Immature natural killer cell (primary cell): ENCODE results near the gene STC2. TPM values are rescaled to one million over a fixed set of nuclear protein-coding genes. Genes with fewer than 3 reads are reported as not detected.
"Not testable (repeated sequence)": the region's sequence is repeated elsewhere in the genome, so short reads cannot be mapped to it uniquely, and the experiment has no call there.

Source experiments
- DNase-seq, 3 donors: peaks; one replicate each; pipeline ENCODE4 v3.0.0; 2022; ENCODE audit warnings: mixed read lengths in 1 of 3
- H3K27ac Mint-ChIP-seq, 6 donors: one replicate each; pipeline ENCODE4 v1.8.0; 2020; ENCODE audit warnings: mixed read lengths in 6 of 6, mild to moderate bottlenecking in 5 of 6, inconsistent platforms in 4 of 6, moderate library complexity in 3 of 6
- H3K27me3 Mint-ChIP-seq, 3 donors: one replicate each; pipeline ENCODE4 v1.8.0; 2020 to 2021; ENCODE audit warnings: low read depth in 3 of 3, mild to moderate bottlenecking in 3 of 3, mixed read lengths in 3 of 3, moderate library complexity in 3 of 3, inconsistent platforms in 1 of 3
- H3K36me3 Mint-ChIP-seq, 3 donors: one replicate each; pipeline ENCODE4 v1.8.0; 2020; ENCODE audit warnings: mixed read lengths in 3 of 3, inconsistent platforms in 2 of 3, mild to moderate bottlenecking in 2 of 3
- H3K4me1 Mint-ChIP-seq, 2 donors: one replicate each; pipeline ENCODE4 v1.8.0; 2020; ENCODE audit warnings: inconsistent platforms in 2 of 2, mild to moderate bottlenecking in 2 of 2, mixed read lengths in 2 of 2, moderate library complexity in 1 of 2
- H3K4me3 Mint-ChIP-seq, 5 donors: one replicate each; pipeline ENCODE4 v1.8.0; 2020; ENCODE audit warnings: mild to moderate bottlenecking in 5 of 5, mixed read lengths in 5 of 5, inconsistent platforms in 3 of 5, moderate library complexity in 3 of 5
- H3K9me3 Mint-ChIP-seq, 6 donors: one replicate each; pipeline ENCODE4 v1.8.0; 2020; ENCODE audit warnings: mild to moderate bottlenecking in 6 of 6, mixed read lengths in 6 of 6, inconsistent platforms in 4 of 6, moderate library complexity in 3 of 6
- polyA plus RNA-seq, 3 donors: library from polyadenylated mRNA; unstranded; fragments of 300-500 nt; fragmentation: Illumina TruSeq; gene quantifications; one replicate each; pipeline ENCODE4 v1.2.3, GENCODE V29; 2021

STC2 gene, protein sequence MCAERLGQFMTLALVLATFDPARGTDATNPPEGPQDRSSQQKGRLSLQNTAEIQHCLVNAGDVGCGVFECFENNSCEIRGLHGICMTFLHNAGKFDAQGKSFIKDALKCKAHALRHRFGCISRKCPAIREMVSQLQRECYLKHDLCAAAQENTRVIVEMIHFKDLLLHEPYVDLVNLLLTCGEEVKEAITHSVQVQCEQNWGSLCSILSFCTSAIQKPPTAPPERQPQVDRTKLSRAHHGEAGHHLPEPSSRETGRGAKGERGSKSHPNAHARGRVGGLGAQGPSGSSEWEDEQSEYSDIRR
- not detected for polyA plus RNA-seq

DNA sequence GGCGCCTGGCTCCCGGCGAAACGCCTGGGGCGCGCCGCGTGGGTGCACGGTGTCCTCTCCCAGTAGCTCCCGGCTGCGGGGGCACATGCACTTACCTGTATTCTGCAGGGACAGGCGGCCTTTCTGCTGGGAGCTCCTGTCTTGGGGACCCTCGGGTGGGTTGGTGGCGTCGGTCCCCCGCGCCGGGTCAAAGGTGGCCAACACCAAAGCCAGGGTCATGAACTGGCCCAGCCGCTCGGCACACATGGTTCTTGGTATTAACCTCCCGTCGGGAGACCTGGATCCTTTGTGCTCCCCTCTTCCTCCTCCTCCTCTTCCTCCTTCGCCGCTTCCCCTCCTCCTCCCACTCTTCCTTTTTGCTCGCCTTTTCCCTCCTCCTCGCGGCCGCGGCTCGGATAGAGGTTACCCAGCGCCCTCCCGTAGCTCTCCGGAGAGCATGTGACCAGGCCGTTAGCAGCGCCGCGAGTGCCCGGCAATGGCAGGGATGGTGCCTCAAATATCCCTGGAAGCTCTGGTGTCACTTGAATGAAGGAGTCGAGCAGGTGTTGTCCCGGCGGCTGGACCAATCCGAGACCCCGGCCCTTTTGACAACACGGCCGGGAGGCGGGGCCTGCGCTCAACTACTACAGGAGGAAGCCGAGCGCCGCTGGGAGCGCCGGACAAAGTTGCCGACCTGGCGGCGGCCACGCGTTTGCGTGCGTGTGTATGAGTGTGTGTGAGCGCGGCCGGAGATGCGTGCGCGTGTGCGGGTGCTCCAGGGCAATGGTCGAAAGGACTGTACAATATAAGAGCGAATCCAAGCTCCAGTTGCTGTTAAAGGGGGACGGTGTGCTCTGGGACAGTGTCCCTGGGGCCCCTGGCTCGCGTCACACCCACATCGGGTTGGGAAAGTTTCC is at the start of gene STC2:
Gene STC2, minus strand, starts transcription at position 467 of the 896 bp plus-strand sequence. Its CDS starts 221 bp downstream, at position 246.
- H3K4me1 Mint-ChIP-seq = peaks cover 0 to 12% of the 10 kb centered on the region in 2 donors
- H3K4me3 Mint-ChIP-seq = peak within 1 kb of the TSS in 1 of 5 donors; percentile 54
- H3K36me3 Mint-ChIP-seq = no peaks in the 10 kb centered on the region
- H3K27ac Mint-ChIP-seq = no peak within 1 kb of the TSS
- no peaks in the 10 kb centered on the region for H3K9me3 Mint-ChIP-seq
- peaks cover 13 to 32% (median 24%) of the 10 kb centered on the region in 3 donors for H3K27me3 Mint-ChIP-seq
- DNase-seq = no peak

DNA sequence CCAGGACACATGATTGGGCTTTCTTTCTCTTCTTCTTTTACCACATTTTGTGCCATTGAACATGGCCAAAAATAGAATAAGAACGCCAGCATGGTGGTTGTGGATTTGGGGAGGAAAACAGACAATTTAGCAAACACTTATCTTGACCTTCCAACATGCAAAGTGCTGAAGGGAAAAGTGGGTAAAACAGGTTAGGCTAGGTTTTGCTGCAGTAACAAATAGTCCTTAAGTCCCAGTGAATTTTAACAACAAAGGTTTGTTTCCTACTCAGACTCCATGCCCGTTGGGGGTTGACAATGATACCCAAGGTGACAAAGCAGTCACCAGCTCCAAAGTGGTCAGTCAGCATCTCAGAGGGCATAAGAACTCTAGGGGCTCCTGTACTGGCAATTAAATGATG is 43.2 kb upstream of the STC2 start:
- Mint-ChIP-seq H3K27me3 (peaks cover 3 to 6% (median 5%) of the 10 kb centered on the region in 3 donors), H3K4me1 (no peaks in the 10 kb centered on the region), H3K27ac (no peak overlapping the region), H3K4me3 (no peak overlapping the region), H3K36me3 (no peaks in the 10 kb centered on the region), H3K9me3 (peaks cover 0 to 6% (median under 1%) of the 10 kb centered on the region in 6 donors)
- DNase-seq = no peak

DNA sequence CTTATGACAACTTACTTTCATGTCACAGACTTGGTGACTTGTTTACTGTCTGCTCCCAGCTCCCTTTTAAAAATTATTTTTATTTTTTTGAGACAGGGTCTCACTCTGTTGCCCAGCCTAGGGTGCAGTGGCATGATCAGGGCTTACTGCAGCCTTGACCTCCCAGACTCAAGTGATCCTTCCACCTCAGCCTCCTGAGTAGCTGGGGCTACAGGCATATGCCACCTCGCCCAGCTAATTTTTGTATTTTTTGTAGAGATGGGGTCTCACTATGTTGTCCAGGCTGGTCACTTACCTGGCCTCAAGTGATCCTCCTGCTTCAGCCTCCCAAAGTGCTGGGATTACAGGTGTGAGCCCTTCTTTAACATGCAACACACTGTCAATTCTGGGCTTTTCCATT is 35.2 kb upstream of the STC2 start:
- H3K27ac Mint-ChIP-seq, DNase-seq, H3K36me3 Mint-ChIP-seq, H3K4me3 Mint-ChIP-seq, H3K4me1 Mint-ChIP-seq, H3K9me3 Mint-ChIP-seq: not testable (repeated sequence)
- H3K27me3 Mint-ChIP-seq = peaks cover 0 to 16% (median 4%) of the 10 kb centered on the region in 3 donors

DNA sequence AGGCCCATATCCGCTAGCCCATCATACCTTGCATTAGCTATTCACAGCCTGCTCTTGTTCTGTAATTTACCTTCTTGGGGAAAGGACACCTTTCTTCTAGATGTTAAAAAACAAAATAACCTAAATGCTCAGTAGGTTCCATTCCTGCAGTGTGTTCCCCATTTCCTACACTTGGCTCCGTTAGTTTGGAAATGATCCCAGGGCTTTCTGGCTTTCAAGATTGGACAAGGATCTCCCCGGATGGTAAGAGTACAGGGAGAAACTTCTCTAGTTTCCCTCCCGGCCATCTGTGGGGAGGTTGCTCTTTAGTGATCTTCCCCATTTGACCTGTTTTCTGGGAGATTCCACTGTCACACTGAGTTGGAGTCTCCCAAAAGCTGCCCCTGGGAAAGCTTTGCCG is 27.3 kb upstream of the STC2 start:
- no peaks in the 10 kb centered on the region for H3K36me3 Mint-ChIP-seq
- no peaks in the 10 kb centered on the region for H3K4me1 Mint-ChIP-seq
- peaks cover 0 to 10% (median 5%) of the 10 kb centered on the region in 3 donors for H3K27me3 Mint-ChIP-seq

DNA sequence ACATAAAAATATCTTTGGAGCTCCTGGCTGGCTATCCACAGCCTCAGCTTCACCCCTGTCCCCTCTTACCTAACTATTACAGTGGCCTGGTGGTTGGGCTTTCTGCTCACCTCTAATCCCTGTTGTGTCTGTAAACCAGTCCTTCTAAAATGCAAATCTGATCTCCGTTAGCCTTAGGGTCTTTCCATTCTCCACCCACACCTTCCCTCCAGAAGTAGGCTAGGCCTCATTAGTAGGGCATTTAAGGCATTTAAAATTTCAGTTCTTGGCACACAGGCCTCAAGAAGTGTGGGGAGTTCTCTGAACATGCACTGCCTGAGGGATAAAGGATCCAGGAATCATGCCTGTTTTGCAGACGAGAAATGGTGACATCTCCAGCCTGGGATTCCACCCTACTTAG is 26.4 kb upstream of the STC2 start:
- H3K9me3 Mint-ChIP-seq = no peaks in the 10 kb centered on the region
- no peak overlapping the region for H3K4me3 Mint-ChIP-seq
- no peaks in the 10 kb centered on the region for H3K4me1 Mint-ChIP-seq
- H3K36me3 Mint-ChIP-seq = no peaks in the 10 kb centered on the region
- no peak overlapping the region for H3K27ac Mint-ChIP-seq
- peaks cover 0 to 10% (median 5%) of the 10 kb centered on the region in 3 donors for H3K27me3 Mint-ChIP-seq
- no peak for DNase-seq

More for the DNA sequence above, 27.3 kb upstream of the STC2 start:
- DNase-seq = no peak
- no peaks in the 10 kb centered on the region for H3K9me3 Mint-ChIP-seq
- H3K4me3 Mint-ChIP-seq = no peak overlapping the region
- no peak overlapping the region for H3K27ac Mint-ChIP-seq

DNA sequence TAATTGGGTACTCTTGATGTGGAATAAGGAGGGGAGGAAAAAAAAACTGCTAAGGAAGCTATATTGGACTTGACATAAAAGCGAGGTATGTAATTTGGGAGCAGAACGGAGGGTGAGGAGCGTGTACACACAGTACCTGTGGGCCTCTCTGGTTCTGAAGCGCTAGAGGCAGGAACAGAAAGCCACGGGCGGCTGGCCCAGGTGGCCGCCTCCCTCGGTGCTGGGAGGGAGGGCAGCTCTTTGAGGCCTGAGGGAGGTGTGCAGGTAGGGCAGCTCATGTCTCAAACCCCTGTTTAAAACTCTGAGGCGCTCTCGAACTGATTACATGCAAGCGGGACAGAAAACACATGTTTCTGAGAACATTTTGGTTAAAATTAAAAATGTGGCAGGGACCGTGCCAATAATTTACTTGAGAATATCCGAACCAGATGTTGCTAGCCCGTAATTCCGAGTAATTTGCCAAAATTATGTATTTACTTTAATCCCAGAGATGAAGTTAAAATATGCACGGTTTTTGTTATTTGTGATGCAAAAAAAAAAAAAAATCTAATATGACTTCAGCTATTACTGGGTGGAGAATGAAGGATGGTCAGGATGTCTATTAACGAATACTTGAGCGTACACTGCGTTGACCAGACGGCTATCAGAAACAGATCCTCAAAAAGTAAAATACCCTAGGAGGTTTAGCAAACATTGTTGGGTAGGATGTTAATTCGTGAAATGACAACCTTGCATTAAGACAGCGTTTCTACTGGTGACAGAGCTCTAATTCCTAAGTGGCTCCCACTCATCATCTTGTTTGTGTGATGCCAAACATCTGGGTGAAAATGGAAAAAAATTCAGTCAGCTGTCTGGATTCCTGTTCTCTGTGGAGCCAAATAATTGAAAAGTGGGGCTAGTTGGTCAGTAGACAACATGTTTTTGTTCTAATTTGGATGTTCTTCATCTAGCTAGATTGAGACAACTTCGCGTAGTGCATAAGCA is 24.4 kb upstream of the STC2 start:
- no peak overlapping the region for H3K4me3 Mint-ChIP-seq
- no peak for DNase-seq
- no peaks in the 10 kb centered on the region for H3K4me1 Mint-ChIP-seq
- H3K36me3 Mint-ChIP-seq = no peaks in the 10 kb centered on the region
- no peaks in the 10 kb centered on the region for H3K9me3 Mint-ChIP-seq
- H3K27me3 Mint-ChIP-seq = peaks cover 3 to 8% (median 5%) of the 10 kb centered on the region in 3 donors
- no peak overlapping the region for H3K27ac Mint-ChIP-seq

DNA sequence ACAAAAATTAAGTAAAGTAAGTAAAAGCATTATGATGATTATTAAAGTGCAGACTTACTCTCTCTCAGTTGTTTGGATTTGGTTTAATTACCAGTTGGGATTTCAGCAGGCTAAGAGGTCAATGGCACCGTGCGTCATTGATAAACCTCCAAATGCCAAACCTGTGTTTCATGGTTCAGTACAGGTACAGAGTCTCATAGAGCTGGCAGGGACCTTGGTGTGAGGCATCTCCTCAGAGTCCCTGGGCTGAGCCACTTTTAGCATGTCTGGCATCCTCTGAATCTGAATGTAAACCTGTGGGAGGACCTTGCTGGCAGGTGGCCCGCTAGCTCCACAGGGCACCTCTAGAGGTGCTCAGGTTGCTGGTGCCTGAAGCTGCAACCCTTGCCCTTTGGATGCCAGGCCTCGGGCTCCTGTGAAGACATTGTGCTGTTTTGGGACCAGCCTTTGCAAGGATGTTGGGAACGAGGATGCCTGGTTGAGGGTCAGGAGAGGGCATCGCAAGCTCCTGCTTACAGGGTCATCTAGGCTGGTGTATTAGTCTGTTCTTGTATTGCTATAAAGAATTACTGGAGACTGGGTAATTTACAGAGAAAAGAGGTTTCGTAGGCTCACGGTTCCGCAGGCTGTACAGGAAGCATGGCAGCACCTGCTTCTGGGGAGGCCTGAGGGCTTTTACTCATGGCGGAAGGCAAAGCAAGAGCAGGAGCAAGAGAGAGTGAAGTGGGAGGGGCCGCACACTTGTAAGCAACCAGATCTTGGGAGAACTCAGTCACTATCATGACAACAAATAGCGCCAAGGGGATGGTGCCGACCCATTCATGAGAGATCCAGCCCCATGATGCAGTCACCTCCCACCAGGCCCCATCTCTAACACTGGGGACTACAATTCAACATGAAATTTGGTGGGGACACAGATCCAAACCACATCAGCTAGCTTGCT is 14.9 kb upstream of the STC2 start:
- H3K9me3 Mint-ChIP-seq = no peaks in the 10 kb centered on the region
- H3K36me3 Mint-ChIP-seq = no peaks in the 10 kb centered on the region
- H3K27me3 Mint-ChIP-seq = peaks cover 2 to 7% (median 6%) of the 10 kb centered on the region in 3 donors
- H3K4me1 Mint-ChIP-seq = no peaks in the 10 kb centered on the region
- no peak for DNase-seq
- no peak overlapping the region for H3K27ac Mint-ChIP-seq
- H3K4me3 Mint-ChIP-seq = no peak overlapping the region

DNA sequence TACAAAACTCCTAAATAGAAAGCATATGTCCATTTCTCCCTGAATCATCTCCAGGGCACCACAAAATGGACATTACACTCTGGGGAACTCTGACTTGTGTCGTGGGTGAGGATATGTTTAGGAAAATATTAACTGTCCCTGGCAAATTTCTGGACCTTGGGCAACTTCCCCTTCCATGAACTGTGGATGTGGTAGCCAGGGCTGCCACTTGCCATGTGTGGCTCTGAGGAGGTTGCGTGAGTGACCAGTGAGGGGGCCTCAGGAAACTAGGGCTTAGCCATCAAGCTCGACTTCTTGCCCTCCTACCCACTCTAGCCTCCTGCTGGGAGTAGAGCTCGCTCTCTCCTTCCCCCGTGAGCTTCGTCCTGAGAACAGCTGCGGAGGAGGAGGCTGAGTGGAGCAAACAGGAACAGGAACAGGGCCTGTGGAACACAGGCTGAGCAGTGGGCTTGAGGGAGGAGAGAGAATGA is 13.8 kb upstream of the STC2 start:
- H3K4me3 Mint-ChIP-seq = no peak overlapping the region
- no peak for DNase-seq
- no peaks in the 10 kb centered on the region for H3K36me3 Mint-ChIP-seq
- no peaks in the 10 kb centered on the region for H3K4me1 Mint-ChIP-seq
- H3K9me3 Mint-ChIP-seq = no peaks in the 10 kb centered on the region
- H3K27me3 Mint-ChIP-seq = peaks cover 2 to 6% (median 3%) of the 10 kb centered on the region in 3 donors
- no peak overlapping the region for H3K27ac Mint-ChIP-seq

DNA sequence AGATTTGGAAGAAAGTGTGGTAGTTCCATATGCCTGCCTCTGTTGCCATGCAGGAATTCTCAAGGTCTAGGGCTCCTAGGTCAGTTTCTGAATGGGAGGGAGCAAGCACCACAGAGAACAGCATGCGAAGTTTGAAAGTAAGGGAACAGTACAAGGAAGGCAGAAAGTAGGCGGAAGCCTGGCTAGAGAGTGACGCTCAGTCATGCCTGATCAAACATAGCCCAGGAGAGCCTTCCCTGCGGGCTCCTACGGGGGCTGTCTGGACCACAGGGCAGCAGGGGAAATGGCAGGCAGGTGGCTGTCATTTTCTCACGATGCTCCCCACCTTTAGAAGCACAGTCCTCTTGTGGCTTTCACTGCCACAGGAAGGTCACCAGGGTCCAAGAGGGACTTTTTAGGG is 12.8 kb upstream of the STC2 start:
- no peaks in the 10 kb centered on the region for H3K36me3 Mint-ChIP-seq
- H3K27me3 Mint-ChIP-seq = peaks cover 1 to 6% (median 3%) of the 10 kb centered on the region in 3 donors
- H3K4me3 Mint-ChIP-seq = no peak overlapping the region
- H3K4me1 Mint-ChIP-seq = no peaks in the 10 kb centered on the region
- no peak overlapping the region for H3K27ac Mint-ChIP-seq
- DNase-seq = no peak
- no peaks in the 10 kb centered on the region for H3K9me3 Mint-ChIP-seq

DNA sequence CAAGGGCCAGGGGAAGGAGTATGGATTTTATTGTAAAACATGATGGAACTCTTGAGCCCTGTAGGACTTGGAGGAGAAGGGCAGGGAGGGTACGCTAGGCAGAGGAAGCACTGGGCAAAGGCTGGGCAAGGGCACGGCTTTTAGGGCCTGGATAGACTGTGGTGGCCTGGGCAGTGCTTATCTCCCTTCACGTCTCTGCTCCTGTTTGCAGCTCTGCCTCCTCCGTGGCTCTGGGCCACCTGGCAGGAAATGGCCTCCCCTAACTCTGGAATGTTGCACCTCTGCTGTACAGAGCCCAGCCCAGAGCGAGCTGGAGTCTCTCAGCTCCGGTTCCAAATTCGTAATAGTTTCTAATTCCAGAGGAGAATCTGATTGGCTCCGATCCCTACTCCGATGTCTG is 12.2 kb upstream of the STC2 start:
- no peak overlapping the region for H3K27ac Mint-ChIP-seq
- H3K4me1 Mint-ChIP-seq = no peaks in the 10 kb centered on the region
- no peak for DNase-seq
- no peak overlapping the region for H3K4me3 Mint-ChIP-seq
- H3K27me3 Mint-ChIP-seq = peaks cover 0 to 6% (median 1%) of the 10 kb centered on the region in 3 donors
- no peaks in the 10 kb centered on the region for H3K9me3 Mint-ChIP-seq
- H3K36me3 Mint-ChIP-seq = no peaks in the 10 kb centered on the region

DNA sequence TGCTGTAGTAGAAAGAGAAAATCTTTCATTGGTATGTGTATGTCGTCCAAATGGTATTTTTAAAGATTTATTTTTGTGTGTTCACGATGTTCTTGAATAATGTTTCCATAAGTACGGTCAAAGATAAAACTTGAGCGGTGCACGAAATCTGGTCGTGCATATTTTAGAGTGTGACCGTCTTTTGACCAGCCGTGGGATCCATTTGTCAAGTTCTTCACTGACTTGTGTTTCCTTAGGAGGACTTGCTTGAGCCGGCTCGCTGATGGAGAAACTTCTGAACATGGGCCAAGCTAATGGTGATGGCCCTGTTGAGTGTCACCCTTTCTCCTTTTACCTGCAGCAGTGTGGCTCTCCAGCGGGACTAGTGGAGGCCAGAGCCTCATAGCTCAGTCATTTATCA is 11.1 kb upstream of the STC2 start:
- Mint-ChIP-seq H3K27ac (no peak overlapping the region), H3K4me1 (no peaks in the 10 kb centered on the region), H3K36me3 (no peaks in the 10 kb centered on the region), H3K9me3 (no peaks in the 10 kb centered on the region), H3K4me3 (no peak overlapping the region), H3K27me3 (peaks cover 0 to 6% (median 1%) of the 10 kb centered on the region in 3 donors)
- DNase-seq = no peak

DNA sequence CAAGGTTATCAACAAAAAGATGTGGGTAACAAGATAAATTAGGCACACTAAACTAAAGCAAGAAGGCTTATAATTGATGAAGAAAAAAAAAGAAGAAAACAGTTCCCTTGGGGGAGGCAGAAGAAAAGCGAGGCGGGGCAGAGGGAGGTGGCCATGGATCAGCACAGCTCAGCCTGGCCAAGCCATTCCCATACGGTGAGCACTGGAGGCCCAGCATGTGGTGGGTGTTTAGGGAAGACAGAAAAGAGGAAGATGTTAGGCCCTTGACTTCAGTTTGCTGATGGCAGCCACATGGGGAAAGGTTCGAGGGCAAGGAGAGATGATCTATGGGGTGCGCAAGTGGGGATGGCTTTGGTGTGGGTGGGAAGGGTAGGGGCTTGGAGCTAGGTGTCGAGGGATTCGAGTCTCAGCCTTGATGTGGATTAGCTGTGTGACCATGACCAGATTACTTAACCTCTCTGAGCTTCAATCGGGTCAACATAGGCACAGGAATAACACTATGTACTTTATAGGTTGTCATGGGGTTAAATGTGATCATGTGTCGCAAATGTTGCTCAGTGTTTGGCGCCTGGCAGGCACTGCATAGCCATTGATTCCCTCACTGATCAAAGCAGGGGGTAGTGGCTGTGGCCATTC is 10.3 kb upstream of the STC2 start:
- Mint-ChIP-seq H3K4me3 (no peak overlapping the region), H3K27ac (no peak overlapping the region), H3K27me3 (peaks cover 1 to 6% (median 3%) of the 10 kb centered on the region in 3 donors), H3K36me3 (no peaks in the 10 kb centered on the region), H3K9me3 (no peaks in the 10 kb centered on the region), H3K4me1 (no peaks in the 10 kb centered on the region)
- DNase-seq = no peak
